HG03159 (cell line): ENCODE measurements around the gene KMT2C.
A peak's percentile ranks its signal among the peaks of the same experiment; 100 is the strongest.
"Not testable (repeated sequence)": the region's sequence is repeated elsewhere in the genome, so short reads cannot be mapped to it uniquely, and the experiment has no call there.

ENCODE experiments used
- ATAC-seq: cut with Tn5 transposase; IDR thresholded peaks from one replicate; pipeline ENCODE4 v1.9.1; 2021; ENCODE audit warnings: mild to moderate bottlenecking, moderate library complexity; ENCODE audit not compliant: unreplicated experiment

The KMT2C gene

GRCh38 chr7:152435384-152436110, at the start of gene KMT2C:
KMT2C (minus strand) TSS chr7:152436003; CDS start chr7:152435786, 217 bp downstream.
- peak; percentile 17 for ATAC-seq

GRCh38 chr7:152481082-152481481, 45.3 kb upstream of the KMT2C start:
- ATAC-seq = no peak

GRCh38 chr7:152480664-152481063, 44.9 kb upstream of the KMT2C start:
- ATAC-seq = no peak

GRCh38 chr7:152479595-152479994, 43.8 kb upstream of the KMT2C start:
- ATAC-seq = no peak

- ATAC-seq = no peak
These were observed 42.3 kb upstream of the KMT2C start for GRCh38 chr7:152478140-152478539.

- no peak for ATAC-seq
These were observed 41.3 kb upstream of the KMT2C start for GRCh38 chr7:152477079-152477478.

- no peak for ATAC-seq
These were observed 40.7 kb upstream of the KMT2C start for GRCh38 chr7:152476551-152476950.

GRCh38 chr7:152471023-152471620, 35.3 kb upstream of the KMT2C start:
- not testable (repeated sequence) for ATAC-seq

- ATAC-seq = not testable (repeated sequence)
These were observed 34.6 kb upstream of the KMT2C start for GRCh38 chr7:152470251-152471022.

GRCh38 chr7:152469576-152469975, 33.8 kb upstream of the KMT2C start:
- ATAC-seq = not testable (repeated sequence)

- no peak for ATAC-seq
These were observed 31.4 kb upstream of the KMT2C start for GRCh38 chr7:152467225-152467624.

GRCh38 chr7:152465119-152465387, 29.2 kb upstream of the KMT2C start:
- ATAC-seq = no peak

GRCh38 chr7:152464312-152465118, 28.7 kb upstream of the KMT2C start:
- peak; percentile 39 for ATAC-seq

GRCh38 chr7:152463709-152464311, 28.0 kb upstream of the KMT2C start:
- ATAC-seq = peak; percentile 82

GRCh38 chr7:152462995-152463708, 27.3 kb upstream of the KMT2C start:
- ATAC-seq = peak; percentile 15

GRCh38 chr7:152459724-152460251, 24.0 kb upstream of the KMT2C start:
- ATAC-seq = no peak

- ATAC-seq = no peak
These were observed 15.6 kb upstream of the KMT2C start for GRCh38 chr7:152451356-152451755.

GRCh38 chr7:152445386-152446008, 9.7 kb upstream of the KMT2C start:
- not testable (repeated sequence) for ATAC-seq

- ATAC-seq = no peak
These were observed 7.8 kb upstream of the KMT2C start for GRCh38 chr7:152443586-152443985.
